IMR-90 (cell line): ENCODE measurements around the gene NTRK2. TPM values are rescaled to one million over a fixed set of nuclear protein-coding genes. Genes with fewer than 3 reads are reported as not detected.

Experiments used
- ATAC-seq: fragments of 200-7000 bp; cut with Tn5 transposase; 2 replicates; pipeline ENCODE4 v1.9.1; 2020; ENCODE audit warnings: low read depth, mild to moderate bottlenecking, moderate library complexity
- BruUV-seq: library from RNA; stranded (reverse); fragments of 400-500 nt; replicated peaks from 2 replicates; lab custom pipeline; 2021; lab: Mats Ljungman, UMichigan
- CTCF ChIA-PET: fragments of 300-600 bp; formaldehyde crosslinking; extraction: SDS; loops from one replicate; lab custom pipeline; 2021; ENCODE audit warnings: antibody characterized with exemption; lab: Yijun Ruan, JAX
- POLR2A ChIA-PET: fragments of 300-600 bp; sonication (Branson Sonifier 250); formaldehyde crosslinking; loops from one replicate; lab custom pipeline; 2022; ENCODE audit warnings: antibody characterized with exemption; ENCODE audit not compliant: unreplicated experiment; lab: Charles Lee
- DNase-seq: peaks from one replicate; pipeline ENCODE4 v3.0.0; 2013
- H2AFZ ChIP-seq: replicated peaks from 2 replicates; pipeline ENCODE3; 2013; ENCODE audit warnings: low read length, mild to moderate bottlenecking; ENCODE audit not compliant: poor library complexity
- H2AK5ac ChIP-seq: 2 replicates; pipeline ENCODE4 v1.6.1; 2013; ENCODE audit warnings: low read depth, low read length, inconsistent platforms
- H2AK9ac ChIP-seq: replicated peaks from 2 replicates; pipeline ENCODE3; 2013; ENCODE audit warnings: mild to moderate bottlenecking, low read depth, low read length, moderate library complexity; ENCODE audit not compliant: poor library complexity
- H2BK120ac ChIP-seq: 2 replicates; pipeline ENCODE4 v1.6.1; 2013; ENCODE audit warnings: low read depth, low read length, inconsistent platforms
- H2BK15ac ChIP-seq: 3 replicates; pipeline ENCODE4 v1.6.1; 2013; ENCODE audit warnings: low read depth, low read length, inconsistent platforms
- H2BK20ac ChIP-seq: 2 replicates; pipeline ENCODE4 v1.6.1; 2013; ENCODE audit warnings: low read depth, mild to moderate bottlenecking, inconsistent platforms, low read length, moderate library complexity
- H2BK5ac ChIP-seq: 2 replicates; pipeline ENCODE4 v1.6.1; 2013; ENCODE audit warnings: mild to moderate bottlenecking, low read depth, low read length, inconsistent platforms; ENCODE audit not compliant: poor library complexity, severe bottlenecking
- H3K14ac ChIP-seq: replicated peaks from 2 replicates; pipeline ENCODE4 v1.6.1; 2013; ENCODE audit warnings: low read depth, low read length, inconsistent platforms
- H3K18ac ChIP-seq: 2 replicates; pipeline ENCODE4 v1.6.1; 2013; ENCODE audit warnings: low read depth, low read length, control low read depth
- H3K23ac ChIP-seq: 2 replicates; pipeline ENCODE4 v1.6.1; 2013; ENCODE audit warnings: low read depth, low read length, inconsistent platforms
- H3K27ac ChIP-seq: 2 replicates; pipeline ENCODE4 v1.5.1; 2013; ENCODE audit warnings: mild to moderate bottlenecking, control low read depth, low read length; ENCODE audit not compliant: insufficient read depth
- H3K27me3 ChIP-seq: 2 replicates; pipeline ENCODE4 v1.6.1; 2013; ENCODE audit warnings: low read length; ENCODE audit not compliant: control insufficient read depth, insufficient read depth
- H3K36me3 ChIP-seq: 2 replicates; pipeline ENCODE4 v1.6.1; 2013; ENCODE audit warnings: low read length, mixed read lengths; ENCODE audit not compliant: control insufficient read depth, insufficient read depth
- H3K4ac ChIP-seq: 2 replicates; pipeline ENCODE4 v1.6.1; 2013; ENCODE audit warnings: low read depth, low read length, inconsistent platforms
- H3K4me1 ChIP-seq: 2 replicates; pipeline ENCODE4 v1.6.1; 2013; ENCODE audit warnings: low read length, mixed read lengths; ENCODE audit not compliant: control insufficient read depth, insufficient read depth
- H3K4me2 ChIP-seq: 2 replicates; pipeline ENCODE4 v1.6.1; 2013; ENCODE audit warnings: low read depth, mild to moderate bottlenecking, control low read depth, low read length, moderate library complexity
- H3K4me3 ChIP-seq: 2 replicates; pipeline ENCODE4 v1.5.1; 2013; ENCODE audit warnings: low read depth, mild to moderate bottlenecking, control low read depth, low read length, moderate library complexity; ENCODE audit not compliant: insufficient read depth
- H3K56ac ChIP-seq: 2 replicates; pipeline ENCODE4 v1.6.1; 2013; ENCODE audit warnings: low read length, inconsistent platforms; ENCODE audit not compliant: insufficient read depth; ENCODE audit errors: extremely low read depth
- H3K79me1 ChIP-seq, 2 experiments: 2 replicates each; pipeline ENCODE4 v1.6.1; 2013; ENCODE audit warnings: low read length in 2 of 2, inconsistent platforms in 1 of 2, low read depth in 1 of 2
- H3K9ac ChIP-seq: 2 replicates; pipeline ENCODE4 v1.6.1; 2013; ENCODE audit warnings: low read depth, low read length, control low read depth
- H3K9me1 ChIP-seq: 2 replicates; pipeline ENCODE4 v1.6.1; 2013; ENCODE audit warnings: low read length, inconsistent platforms; ENCODE audit not compliant: insufficient read depth
- H3K9me3 ChIP-seq: 2 replicates; pipeline ENCODE4 v1.6.1; 2013; ENCODE audit warnings: low read length; ENCODE audit not compliant: control insufficient read depth, insufficient read depth
- H4K20me1 ChIP-seq: 2 replicates; pipeline ENCODE4 v1.6.1; 2013; ENCODE audit warnings: low read length, inconsistent platforms; ENCODE audit not compliant: insufficient read depth
- H4K5ac ChIP-seq: 2 replicates; pipeline ENCODE4 v1.6.1; 2013; ENCODE audit warnings: mild to moderate bottlenecking, low read depth, low read length, control low read depth
- H4K8ac ChIP-seq, 2 experiments: 2 replicates each; pipeline ENCODE4 v1.6.1; 2013; ENCODE audit warnings: low read depth in 2 of 2, low read length in 2 of 2, control low read depth in 1 of 2, inconsistent platforms in 1 of 2
- H4K91ac ChIP-seq: 2 replicates; pipeline ENCODE4 v1.6.1; 2013; ENCODE audit warnings: low read depth, low read length, inconsistent platforms; ENCODE audit not compliant: insufficient read depth
- NFE2L2 ChIP-seq: fragments of 150-350 bp; IDR thresholded peaks from 2 replicates; pipeline ENCODE4 v1.6.1; 2016; ENCODE audit warnings: low read depth, mild to moderate bottlenecking, low read length
- WGBS, 2 experiments: methylation state at CpG; one replicate each; pipeline versions ENCODE4 v1.1.5 to v1.1.7; 2013; ENCODE audit warnings: missing lambda C conversion rate in 2 of 2; ENCODE audit not compliant: insufficient read length in 1 of 2; ENCODE audit errors: extremely low coverage in 2 of 2; 5-methylcytosine and 5-hydroxymethylcytosine counted together
- dilution Hi-C: fragments of 300-500 bp; cut with HindIII; formaldehyde crosslinking; loops from one replicate; pipeline ENCODE4 v1.14.3; 2018; ENCODE audit warnings: low sequenced_read_pairs; ENCODE audit not compliant: unreplicated experiment
- in situ Hi-C: fragments of 300-500 bp; cut with MboI; formaldehyde crosslinking; loops from 3 replicates; pipeline ENCODE4 v1.14.3; 2019; ENCODE audit warnings: low sequenced_read_pairs, inconsistent platforms, mixed read lengths
- intact Hi-C: fragments of 100-400 bp; cut with micrococcal nuclease; formaldehyde crosslinking; loops from 2 replicates; pipeline ENCODE4 v1.10.0; 2022
- polyA plus RNA-seq, 3 experiments: library from polyadenylated mRNA; depleted of rRNA; stranded (reverse); fragments of >200 nt; gene quantifications; 2 replicates each; pipeline ENCODE4 v1.2.3, GENCODE V29; 2012; ENCODE audit warnings: low replicate concordance in 1 of 3
- total RNA-seq: library from RNA; depleted of rRNA; stranded (reverse); fragments of >200 nt; gene quantifications from 2 replicates; pipeline ENCODE4 v1.2.3, GENCODE V29; 2012
- TF ChIP-seq, protein P1 (sequence below): fragments of 150-350 bp; IDR thresholded peaks from 2 replicates; pipeline ENCODE4 v1.6.1; 2017; ENCODE audit warnings: mild to moderate bottlenecking, antibody characterized with exemption, low read length, low read depth

The NTRK2 gene
- total and polyA plus RNA-seq, 2 of the 4 experiments (the other 2 are of a cell fraction), result under 0.01 to 0.02 TPM

- Histone ChIP-seq H3K27me3 (no peaks in the 10 kb centered on the region), H3K56ac (no peak overlapping the region), H2AK5ac (no peak overlapping the region), H2BK5ac (no peak overlapping the region), H4K8ac (no peak overlapping the region), H2AK9ac (no peak overlapping the region), H3K23ac (no peak overlapping the region), H4K20me1 (no peaks in the 10 kb centered on the region), H3K4me1 (no peaks in the 10 kb centered on the region), H3K18ac (no peak overlapping the region), H4K5ac (no peak overlapping the region), H3K9me1 (no peaks in the 10 kb centered on the region), H2BK15ac (no peak overlapping the region), H2AFZ (no peak overlapping the region), H3K4ac (no peak overlapping the region), H3K9me3 (peaks cover 13% of the 10 kb centered on the region), H4K91ac (no peak overlapping the region), H3K14ac (no peak overlapping the region), H3K36me3 (no peaks in the 10 kb centered on the region), H3K79me1 (no peaks in the 10 kb centered on the region), H3K27ac (no peak overlapping the region), H2BK120ac (no peak overlapping the region), H2BK20ac (no peak overlapping the region), H3K4me2 (no peak overlapping the region), H3K4me3 (no peak overlapping the region), H3K9ac (no peak overlapping the region)
- dilution Hi-C loops, result no loop called here
- ChIA-PET CTCF (no interaction called here), POLR2A (no interaction called here)
- BruUV-seq, result no TSS peak
- intact Hi-C loops, result no loop called here
- DNase-seq (no peak), ATAC-seq (no peak)
- WGBS, 2 experiments, result 18% methylated on average over 3 of the region's 8 CpGs; no CpG with 5 or more reads in 1 of the 2 experiments
- in situ Hi-C loops, result no loop called here
- no peak for TF ChIP-seq NFE2L2
- TF ChIP-seq, protein P1, sequence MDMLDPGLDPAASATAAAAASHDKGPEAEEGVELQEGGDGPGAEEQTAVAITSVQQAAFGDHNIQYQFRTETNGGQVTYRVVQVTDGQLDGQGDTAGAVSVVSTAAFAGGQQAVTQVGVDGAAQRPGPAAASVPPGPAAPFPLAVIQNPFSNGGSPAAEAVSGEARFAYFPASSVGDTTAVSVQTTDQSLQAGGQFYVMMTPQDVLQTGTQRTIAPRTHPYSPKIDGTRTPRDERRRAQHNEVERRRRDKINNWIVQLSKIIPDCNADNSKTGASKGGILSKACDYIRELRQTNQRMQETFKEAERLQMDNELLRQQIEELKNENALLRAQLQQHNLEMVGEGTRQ, result no peak
Observed at GRCh38 chr9:84823421-84824271, 154.1 kb downstream of the NTRK2 start.
